NCI-H2196 (cell line): ENCODE results near the gene RAB8B.
"Not testable (repeated sequence)": the region's sequence is repeated elsewhere in the genome, so short reads cannot be mapped to it uniquely, and the experiment has no call there.

Source experiments
- DNase-seq: peaks from one replicate; lab custom pipeline; 2025; ENCODE audit not compliant: unreplicated experiment; lab: John Stamatoyannopoulos, UW

Gene RAB8B

DNA sequence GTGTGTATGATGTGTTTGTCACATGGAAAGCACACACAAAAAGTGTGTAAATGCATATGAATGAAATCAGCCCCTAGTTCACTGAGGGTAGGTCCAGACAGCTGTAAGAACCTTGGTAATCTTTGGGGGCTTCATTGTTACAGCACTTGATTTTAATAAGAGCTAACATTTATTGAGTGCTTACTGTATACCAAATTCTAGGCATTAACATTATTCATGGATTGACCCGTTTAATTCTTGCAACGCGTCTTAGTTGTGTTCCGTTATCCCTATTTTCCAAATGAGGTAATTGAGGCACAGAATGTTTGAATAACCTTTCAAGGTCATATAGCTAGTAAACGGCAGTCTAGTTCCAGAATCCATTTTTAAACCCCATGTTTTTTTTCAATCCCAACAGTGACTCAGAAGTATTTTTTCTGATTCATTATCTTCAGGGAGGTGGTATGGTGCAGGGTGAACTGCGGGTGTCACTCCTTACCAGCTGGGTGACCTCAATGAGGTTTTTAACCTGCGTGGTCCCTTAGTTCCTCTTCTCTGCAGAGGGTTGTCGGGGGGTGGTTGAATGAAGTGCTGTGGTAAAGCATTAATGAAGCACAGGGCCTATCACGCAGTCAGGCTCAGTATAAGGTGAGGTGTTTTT is 14.2 kb downstream of the RAB8B start:
- DNase-seq, result no peak

GRCh38 chr15:63206079-63206478 is 16.7 kb downstream of the RAB8B start:
- no peak for DNase-seq

- DNase-seq, result not testable (repeated sequence)
Observed at GRCh38 chr15:63208824-63209223, 19.4 kb downstream of the RAB8B start.

DNA sequence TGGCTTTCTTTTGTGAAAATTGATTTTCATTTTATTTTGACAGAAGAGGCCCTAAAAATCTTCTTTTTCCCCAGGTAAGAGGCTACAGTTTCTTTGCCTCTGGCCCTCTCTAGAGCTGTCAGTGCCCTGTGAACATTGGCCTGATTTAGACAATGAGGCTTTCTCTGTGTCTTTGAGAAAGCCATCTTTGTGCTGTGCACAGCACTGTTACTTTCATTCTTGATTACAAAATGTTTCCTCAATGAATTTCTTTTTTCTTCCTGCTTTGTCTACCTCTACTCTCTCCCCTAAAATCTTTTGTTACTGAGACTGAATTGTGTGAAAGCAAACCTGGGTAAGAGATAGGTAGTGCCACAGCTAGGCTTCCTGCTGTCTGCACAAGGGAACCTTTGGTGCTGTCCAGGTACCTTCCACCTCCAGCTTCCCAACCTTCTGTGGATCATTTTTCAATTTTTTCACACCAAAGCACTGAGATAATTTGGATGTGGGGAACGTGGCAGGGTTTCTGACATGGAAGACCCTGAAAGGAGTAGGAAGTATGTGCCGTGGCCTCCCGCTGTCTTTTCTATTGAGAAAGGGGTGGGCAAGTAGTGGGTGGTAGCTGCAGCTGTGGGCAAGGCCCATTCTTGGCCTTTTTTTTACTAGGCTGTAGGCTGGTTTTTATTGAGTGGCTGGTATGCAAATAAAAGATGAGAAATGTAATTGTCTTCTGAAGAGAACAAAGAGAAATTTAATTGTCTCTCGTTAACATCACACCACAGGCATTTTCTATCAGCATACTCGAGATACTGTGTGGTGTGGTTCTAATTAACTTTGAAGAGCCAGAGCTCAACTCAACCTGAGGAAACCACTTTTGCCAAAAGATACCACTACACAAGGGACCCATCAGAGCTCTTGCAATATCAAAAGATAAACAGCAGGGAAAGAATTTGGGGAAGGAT is 21.0 kb downstream of the RAB8B start:
- no peak for DNase-seq

GRCh38 chr15:63211092-63211490 is 21.7 kb downstream of the RAB8B start:
- no peak for DNase-seq

- no peak for DNase-seq
Observed at GRCh38 chr15:63211549-63211948, 22.1 kb downstream of the RAB8B start.

DNA sequence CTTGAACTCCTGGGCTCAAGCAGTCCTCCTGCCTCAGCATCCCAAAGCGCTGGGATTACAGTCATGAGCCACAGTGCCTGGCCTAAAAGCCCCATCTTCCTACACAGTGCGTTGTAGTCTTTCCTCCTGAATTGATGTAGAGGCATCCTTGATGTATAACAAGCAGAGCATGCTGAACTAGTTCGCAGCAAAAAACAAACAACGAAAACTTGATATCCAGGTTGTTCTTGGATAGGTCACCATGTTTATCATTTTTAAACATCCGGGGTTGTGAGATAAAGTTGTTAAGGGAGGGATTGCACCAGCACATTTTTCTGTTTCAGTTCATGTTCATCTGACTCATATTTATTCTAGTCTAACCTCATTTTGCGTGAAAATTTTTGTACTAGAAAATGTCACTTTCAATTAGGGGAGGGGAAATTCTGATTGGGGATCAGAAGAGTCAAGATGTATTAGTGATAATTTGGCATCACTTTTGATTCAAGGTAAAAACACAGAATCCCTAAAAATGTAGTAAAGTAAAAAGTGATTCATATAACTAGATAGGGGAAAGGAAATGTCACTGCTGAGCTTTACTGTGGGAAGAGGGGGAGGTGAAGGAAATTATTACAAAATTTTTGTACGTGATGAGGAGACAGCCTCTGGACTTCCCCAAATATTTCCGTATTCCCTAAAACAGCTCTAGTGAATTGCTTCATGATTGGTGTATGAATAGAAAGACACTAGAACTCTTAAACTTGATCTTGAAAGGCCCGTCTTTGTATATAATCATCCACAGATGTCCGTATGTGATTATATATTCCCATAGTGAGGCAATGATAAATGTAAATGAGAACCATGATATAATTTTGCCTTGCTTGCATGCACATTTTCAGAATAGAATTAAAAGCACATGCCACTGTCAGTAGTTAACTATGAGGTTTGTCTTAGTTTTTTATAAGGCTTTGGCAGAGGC is 22.9 kb downstream of the RAB8B start:
- DNase-seq, result no peak

DNA sequence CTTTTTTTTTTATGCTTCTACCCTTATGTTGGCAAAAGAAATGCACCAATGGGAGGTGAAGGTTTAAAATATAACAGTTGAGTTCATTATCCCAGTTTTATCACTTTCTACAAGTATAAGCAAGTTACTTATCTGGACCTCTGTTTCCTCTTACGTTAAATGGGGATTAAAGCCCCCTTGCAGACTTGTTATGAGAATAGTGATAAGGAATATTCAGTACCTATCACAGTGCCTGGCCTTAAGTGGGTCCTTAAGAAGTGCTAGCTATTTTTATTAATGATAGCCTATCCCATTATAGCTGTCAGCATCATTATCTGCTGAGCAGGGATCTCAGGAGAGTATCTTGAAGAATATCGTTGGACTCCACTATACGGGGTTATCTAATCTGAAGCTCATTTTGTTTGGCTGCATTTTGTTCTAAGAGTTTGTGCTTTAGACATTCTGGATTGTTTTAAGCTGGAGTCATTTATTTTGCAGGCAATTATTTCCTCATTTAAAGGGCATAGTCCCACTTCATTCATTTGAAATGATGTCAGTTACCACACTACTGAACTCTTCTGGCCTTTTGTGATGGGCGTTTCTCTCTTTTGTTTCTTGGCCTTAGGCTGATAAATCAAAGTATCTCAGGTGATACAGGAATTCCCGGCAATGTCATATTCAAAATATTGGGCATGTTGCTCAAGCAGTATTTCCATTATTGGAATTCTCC is 28.8 kb downstream of the RAB8B start:
- no peak for DNase-seq

DNA sequence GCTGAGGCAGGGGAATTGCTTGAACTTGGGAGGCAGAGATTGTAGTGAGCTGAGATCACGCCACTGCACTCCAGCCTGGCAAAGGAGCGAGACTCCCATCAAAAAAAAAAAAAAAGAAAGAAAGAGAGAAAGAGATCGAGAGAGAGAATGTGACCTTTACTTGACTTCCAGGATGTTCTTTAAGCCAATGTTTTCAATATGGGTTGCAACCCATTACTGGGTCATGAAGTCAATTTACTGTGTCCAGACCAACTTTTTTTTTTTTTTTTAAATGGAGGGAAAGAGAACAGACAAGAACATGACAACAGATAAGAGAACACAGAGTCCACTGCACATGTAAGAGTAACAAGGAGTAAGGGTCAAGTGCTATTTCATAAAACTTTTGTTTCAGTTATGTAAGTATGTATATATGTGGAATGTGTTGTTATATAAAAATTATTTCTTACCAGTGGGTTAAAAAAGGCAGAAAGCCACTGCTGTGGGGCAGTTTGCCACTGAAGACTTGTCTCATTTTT is 29.8 kb downstream of the RAB8B start:
- no peak for DNase-seq

- DNase-seq, result no peak
Observed at GRCh38 chr15:63221346-63221745, 31.9 kb downstream of the RAB8B start.

- DNase-seq, result no peak
Observed at GRCh38 chr15:63223463-63223862, 34.1 kb downstream of the RAB8B start.

- DNase-seq, result no peak
Observed at GRCh38 chr15:63225381-63225780, 36.0 kb downstream of the RAB8B start.

GRCh38 chr15:63226155-63226883 is 36.9 kb downstream of the RAB8B start:
- no peak for DNase-seq

DNA sequence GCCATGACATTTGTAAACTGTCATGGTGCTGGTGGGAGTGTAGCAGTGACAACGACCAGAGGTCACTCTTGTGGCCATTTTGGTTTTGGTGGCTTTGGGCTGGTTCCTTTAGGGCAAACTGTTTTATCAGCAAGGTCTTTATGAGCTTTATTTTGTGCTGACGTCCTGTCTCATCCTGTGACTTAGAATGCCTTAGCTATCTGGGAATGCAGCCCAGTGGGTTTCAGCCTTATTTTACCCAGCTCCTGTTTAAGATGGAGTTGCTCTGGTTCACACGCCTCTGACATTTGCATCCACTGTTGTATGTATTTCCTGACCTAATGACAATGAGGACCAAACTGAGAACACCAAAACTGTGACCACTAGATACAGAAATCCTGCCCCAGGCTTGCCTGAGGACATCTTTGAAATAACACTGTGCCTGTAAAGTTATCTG is 37.6 kb downstream of the RAB8B start:
- no peak for DNase-seq

DNA sequence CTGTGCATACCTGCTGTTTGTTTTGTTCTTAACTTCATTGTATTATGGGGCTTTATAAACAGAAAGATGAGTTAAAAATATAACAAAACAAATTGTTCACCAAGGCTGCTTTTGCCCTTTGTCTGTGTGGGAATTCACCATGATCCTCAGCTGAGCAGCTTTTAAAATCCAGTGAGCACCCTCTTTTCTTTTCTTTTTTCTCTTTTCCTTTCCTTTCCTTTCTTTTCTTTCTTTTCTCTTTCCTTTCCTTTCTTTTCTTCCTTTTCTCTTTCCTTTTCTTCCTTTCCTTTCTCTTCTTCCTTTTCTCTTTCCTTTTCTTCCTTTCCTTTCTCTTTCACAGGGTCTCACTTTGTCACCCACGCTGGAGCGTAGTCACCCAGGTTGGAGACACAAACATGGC is 38.3 kb downstream of the RAB8B start:
- DNase-seq, result no peak

DNA sequence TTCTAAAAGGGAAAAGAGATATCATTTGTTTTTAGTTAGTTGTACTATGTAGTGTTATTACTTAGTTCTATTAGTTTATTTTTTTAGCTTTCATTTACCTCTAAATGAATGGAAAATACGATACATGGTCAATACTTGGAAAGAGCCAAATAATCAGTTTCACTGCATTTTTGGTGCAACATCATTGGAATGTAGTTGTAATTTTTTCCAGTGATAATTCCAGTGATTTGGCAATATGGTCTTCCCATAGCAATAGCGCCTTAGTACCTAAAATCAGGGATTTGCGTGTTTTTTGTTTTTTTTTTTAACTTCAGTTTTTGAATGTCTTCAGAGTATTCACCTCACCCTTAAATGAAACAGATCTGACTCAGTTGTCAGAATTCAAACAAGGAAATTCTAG is 41.8 kb downstream of the RAB8B start:
- no peak for DNase-seq

DNA sequence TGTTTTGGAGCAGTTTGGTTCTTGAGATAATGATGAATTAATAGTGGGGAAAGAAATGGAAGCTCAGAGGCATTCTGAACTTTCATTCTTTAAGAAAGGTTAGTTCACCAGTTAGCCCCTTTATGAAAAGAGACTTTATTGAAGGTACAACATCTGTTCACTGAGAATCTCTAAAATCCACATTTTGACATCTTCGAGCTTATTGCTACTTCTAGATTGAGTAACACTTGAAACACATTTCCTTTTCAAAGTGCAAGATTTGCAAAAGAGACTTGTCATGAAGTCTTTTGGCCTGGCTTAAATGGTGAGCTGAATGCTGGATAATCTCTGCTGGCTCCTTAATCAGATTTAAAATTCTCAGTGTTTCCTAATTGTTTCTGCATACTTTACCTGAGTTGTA is 42.3 kb downstream of the RAB8B start:
- DNase-seq, result no peak

GRCh38 chr15:63232405-63232804 is 43.0 kb downstream of the RAB8B start:
- DNase-seq, result no peak

- no peak for DNase-seq
Observed at GRCh38 chr15:63232943-63233342, 43.5 kb downstream of the RAB8B start.
